Activated gamma-delta T cell treated with Interleukin-2 at 50 U/mL for 16 hours (primary cell): ENCODE results near the gene SIPA1L3.
"Not testable (repeated sequence)": the region's sequence is repeated elsewhere in the genome, so short reads cannot be mapped to it uniquely, and the experiment has no call there.

Experiments used
- DNase-seq: peaks from one replicate; pipeline ENCODE4 v3.0.0-alpha.2; 2020

SIPA1L3 gene

DNA sequence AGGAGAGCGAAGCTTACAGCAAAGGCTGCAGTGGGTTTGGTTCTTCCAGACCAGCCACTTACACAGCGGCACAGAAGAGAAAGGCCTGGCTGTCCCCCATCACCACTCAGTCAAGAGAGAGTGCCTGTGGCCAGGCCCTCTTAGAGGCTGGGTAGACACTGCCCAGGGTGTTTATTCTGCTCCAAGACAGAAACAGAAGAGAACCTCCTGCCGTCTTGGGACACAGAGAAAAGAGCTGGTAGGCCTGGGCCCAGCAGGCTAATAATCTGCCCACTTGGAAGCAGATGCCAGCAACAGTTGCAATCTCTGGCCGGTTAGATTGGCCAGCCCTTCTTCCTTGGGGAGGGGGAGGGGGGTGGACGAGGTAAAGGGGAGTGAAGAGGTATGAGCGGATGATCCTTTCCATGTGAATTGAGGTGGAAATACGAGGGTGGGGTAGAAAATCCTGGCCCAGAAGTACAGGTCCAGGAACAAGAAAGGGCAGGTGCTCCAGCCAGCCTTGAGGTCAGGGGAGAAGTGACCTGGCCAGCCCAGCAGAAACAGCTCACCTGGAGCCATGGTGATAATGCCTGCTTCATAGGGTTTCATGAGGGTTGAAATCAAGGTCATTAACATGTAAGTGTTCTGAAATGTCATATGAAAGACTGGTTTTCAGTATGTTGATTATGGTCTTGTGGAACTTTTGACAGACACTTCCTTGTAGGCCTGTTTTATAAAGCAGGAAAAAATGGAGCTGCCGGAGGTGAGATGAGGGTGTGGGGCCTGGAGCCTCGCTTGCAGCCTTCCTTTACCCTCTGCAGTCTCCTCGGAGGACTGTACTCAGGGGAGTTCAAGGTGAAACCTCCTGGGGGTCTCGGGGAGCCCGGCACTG lies 116.9 kb downstream of the SIPA1L3 start:
- DNase-seq: no peak

GRCh38 chr19:38024992-38025908 lies 118.2 kb downstream of the SIPA1L3 start:
- DNase-seq: no peak

- DNase-seq: no peak
Observed at GRCh38 chr19:38025909-38026307, 118.9 kb downstream of the SIPA1L3 start.

DNA sequence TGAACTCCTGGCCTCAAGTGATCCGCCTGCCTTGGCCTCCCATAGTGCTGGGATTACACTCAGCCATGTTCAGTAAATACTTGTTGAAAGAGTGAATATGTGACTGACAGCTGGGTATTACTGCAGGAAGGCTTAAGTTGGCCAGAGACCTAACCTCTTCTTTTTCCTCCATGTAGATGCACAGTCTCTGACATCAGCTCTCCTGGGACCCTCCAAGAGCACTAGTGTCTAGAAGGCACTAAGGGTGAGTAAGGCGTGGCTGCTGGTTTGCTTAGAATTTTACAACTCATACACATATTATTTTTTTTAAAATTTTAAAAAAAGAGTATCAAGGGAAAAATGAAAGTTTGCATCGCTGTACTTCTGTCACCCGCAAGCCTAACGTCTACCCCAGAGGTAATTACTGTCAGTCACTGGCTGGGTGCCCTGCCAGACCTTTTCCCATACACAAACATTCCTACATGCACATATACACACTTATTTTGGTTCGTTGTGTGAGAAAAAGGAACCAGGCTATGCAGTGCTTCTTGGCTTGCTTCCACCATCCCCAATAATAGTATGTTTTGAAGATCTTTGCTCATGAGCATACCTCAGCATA lies 122.0 kb downstream of the SIPA1L3 start:
- DNase-seq: no peak

GRCh38 chr19:38030001-38030400 lies 123.0 kb downstream of the SIPA1L3 start:
- DNase-seq: not testable (repeated sequence)

DNA sequence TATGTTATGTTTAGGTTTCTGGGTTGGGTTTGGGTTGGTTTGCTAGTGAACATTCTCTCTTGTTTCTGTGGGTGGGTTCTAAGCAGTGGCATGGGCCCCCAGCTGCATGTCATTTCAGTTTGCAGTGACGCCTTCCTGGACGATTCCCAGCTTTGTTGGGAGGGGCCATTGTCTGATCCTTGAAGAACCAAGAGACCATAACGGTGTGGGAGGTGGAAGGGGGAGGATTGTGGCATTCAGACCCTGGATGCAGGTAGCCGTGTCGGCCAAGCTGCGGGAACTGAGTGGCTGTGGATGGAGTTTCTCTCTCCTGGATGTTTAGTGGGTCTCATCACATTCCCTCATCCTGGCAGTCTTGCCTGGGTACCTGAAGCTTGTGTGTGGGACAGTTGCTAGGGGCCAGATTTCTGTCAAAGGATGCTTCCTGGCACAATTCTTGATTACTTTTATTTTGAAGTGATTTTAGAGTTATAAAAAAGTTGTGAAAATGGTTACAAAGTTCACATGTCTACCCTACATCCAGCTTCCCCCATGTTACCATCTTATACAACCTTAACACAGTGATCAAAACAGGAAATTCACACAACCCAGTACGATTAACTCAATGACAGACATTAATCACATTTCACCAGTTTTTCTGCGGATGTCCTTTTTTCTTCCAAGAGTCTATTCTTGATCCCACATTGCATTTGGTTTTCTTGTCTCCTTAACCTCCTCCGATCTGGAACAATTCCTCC lies 123.8 kb downstream of the SIPA1L3 start:
- no peak for DNase-seq

DNA sequence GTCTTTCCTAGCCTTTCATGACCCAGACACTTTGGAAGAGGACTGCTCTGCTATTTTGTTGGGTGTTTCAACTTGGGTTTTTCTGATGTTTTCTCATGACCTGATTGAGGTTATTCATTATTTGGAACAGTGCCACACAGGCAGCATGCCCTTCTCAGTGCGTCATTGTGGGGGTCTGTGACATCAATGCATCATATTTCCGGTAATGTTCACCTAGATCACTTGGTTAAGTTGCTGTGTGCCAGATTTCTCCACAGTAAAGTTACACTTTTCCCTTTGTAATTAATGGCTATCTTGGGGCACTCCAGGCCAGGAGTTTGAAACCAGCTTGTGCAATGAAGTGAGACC lies 124.4 kb downstream of the SIPA1L3 start:
- DNase-seq: no peak

GRCh38 chr19:38032151-38032550 lies 125.1 kb downstream of the SIPA1L3 start:
- DNase-seq: no peak

DNA sequence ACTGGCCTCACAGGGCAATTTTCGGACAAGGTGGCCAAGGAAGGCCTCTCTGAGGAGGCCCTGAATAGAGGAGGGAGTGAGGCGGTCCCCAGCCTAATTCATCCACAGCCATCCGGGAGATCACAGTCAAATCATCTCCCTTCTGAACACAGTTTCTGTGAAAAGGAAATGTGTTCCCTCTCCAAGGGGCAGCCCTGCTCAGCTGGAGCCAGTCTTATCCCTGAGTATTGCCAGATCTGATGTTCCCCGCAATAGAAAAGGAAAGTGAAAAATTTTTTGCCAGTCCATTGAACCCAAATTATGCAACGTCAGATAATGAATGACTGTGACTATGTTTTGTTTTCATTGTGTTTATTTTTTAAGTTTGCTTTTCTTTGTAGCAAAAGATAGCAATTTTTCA lies 125.9 kb downstream of the SIPA1L3 start:
- no peak for DNase-seq

DNA sequence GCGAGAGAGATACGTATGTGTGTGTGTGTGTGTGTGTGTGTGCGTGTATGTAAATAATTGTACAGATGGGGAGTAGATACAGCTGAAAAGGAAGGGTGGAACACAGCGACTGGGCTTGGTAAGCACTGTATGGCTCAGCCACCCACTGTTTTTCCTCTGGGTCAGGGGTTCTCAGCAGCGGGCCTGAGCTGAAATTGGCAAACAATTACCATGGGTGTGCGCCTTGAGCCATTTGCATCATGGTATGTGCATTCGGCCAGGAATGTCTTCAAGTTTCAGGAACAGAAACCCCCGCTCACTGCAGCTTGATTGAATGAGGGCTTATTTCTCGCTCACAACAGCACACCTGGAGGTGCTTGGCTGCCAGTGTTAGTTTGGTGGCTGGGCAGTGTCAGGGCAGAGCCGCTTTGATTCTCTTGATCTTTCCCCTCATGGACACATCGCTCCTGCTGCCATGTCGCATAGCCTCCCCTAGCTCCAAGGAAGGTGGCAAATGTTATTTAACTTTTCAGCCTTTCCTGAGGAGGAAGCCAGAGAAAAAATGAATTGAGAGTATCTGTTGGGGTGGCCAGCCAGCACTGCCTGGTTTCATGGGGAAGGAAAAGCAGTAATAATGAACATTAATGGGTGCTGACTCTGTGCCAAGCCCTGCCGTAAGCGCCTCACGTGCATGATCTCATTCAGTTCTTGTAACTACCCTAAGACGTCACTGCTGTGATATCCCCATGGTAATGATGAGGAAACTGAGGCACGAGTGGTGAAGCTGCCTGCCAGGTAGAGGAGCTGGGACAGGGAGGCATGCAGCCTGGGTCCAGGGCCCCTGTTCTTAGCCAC lies 126.9 kb downstream of the SIPA1L3 start:
- DNase-seq: no peak

- no peak for DNase-seq
Observed at GRCh38 chr19:38034492-38034860, 127.5 kb downstream of the SIPA1L3 start.

- no peak for DNase-seq
Observed at GRCh38 chr19:38035515-38036495, 128.8 kb downstream of the SIPA1L3 start.

GRCh38 chr19:38036707-38037611 lies 130.0 kb downstream of the SIPA1L3 start:
- no peak for DNase-seq

GRCh38 chr19:38039966-38040365 lies 133.0 kb downstream of the SIPA1L3 start:
- DNase-seq: no peak

- no peak for DNase-seq
Observed at GRCh38 chr19:38042132-38042531, 135.1 kb downstream of the SIPA1L3 start.

DNA sequence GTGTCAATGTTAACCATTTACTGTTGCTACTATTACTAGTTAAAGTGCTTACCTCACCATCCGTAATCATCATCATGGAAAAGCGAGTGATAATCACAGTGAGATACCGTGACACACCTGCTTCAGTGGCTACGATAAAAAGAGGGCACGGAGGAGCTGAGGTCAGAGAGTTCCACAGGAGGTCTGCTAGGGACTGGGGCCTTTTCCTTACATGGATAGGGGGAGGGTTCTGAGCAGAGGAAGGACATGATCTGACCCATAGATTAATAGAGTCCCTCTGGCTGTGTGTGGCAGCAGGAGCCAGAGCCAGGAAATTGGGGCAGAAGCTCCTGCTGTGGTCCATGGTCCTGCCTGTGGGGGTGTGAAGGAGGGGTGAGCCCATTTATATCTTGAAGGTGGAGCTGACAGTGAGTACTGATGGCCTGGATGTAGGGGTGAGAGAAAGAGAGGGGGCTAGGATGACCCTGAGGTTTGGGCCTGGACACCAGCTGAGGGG lies 136.7 kb downstream of the SIPA1L3 start:
- DNase-seq: no peak

- DNase-seq: no peak
Observed at GRCh38 chr19:38044267-38045111, 137.5 kb downstream of the SIPA1L3 start.

GRCh38 chr19:38045554-38046253 lies 138.7 kb downstream of the SIPA1L3 start:
- DNase-seq: no peak
